GM12892 (cell line): Measurements from ENCODE around the gene PRDM7.

Experiments used
- POLR2A ChIP-seq: IDR thresholded peaks from 2 replicates; pipeline ENCODE4 v1.6.1; 2011; ENCODE audit warnings: low read depth, low read length, control low read depth
- POLR2AphosphoS5 ChIP-seq: IDR thresholded peaks from 2 replicates; pipeline ENCODE4 v1.6.1; 2011; ENCODE audit warnings: low read depth, low read length, control low read depth
- TAF1 ChIP-seq: IDR thresholded peaks from 2 replicates; pipeline ENCODE4 v1.6.1; 2011; ENCODE audit warnings: low read depth, mild to moderate bottlenecking, control low read depth, low read length, borderline replicate concordance

DNA sequence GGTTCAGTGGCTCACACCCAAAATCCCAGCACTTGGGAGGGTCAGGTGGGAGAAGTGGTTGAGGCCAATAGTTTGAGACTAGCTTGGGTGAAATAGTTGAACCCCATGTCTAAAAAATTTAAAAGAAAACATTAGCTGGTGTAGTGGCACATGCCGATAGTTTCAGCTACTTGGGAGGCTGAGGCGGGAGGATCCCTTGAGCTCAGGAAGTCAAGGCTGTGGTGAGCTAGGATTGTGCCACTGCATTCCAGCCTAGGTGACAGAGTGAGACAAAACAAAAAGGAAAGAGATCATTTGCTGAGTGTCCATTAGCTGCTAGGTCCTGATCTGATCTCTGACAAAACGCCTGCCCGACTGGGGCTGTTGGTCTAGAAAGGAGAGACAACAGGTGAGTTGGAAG, 43.7 kb downstream of the PRDM7 start:
- TF ChIP-seq POLR2AphosphoS5 (no peak), POLR2A (no peak), TAF1 (no peak)
